Astrocyte (in vitro differentiated cells and primary cell): Measurements from ENCODE around the gene PPT1.

Experiments
- EZH2 ChIP-seq: IDR thresholded peaks from 2 replicates; pipeline ENCODE4 v1.6.1; 2012; ENCODE audit warnings: mild to moderate bottlenecking, low read length, inconsistent platforms; ENCODE audit not compliant: insufficient read depth
- TF ChIP-seq, protein P1 (sequence below): IDR thresholded peaks from 2 replicates; pipeline ENCODE4 v1.5.1; 2011; ENCODE audit warnings: low read depth, mild to moderate bottlenecking, inconsistent platforms, low read length, moderate library complexity; ENCODE audit not compliant: insufficient read depth

- TF ChIP-seq, protein P1, sequence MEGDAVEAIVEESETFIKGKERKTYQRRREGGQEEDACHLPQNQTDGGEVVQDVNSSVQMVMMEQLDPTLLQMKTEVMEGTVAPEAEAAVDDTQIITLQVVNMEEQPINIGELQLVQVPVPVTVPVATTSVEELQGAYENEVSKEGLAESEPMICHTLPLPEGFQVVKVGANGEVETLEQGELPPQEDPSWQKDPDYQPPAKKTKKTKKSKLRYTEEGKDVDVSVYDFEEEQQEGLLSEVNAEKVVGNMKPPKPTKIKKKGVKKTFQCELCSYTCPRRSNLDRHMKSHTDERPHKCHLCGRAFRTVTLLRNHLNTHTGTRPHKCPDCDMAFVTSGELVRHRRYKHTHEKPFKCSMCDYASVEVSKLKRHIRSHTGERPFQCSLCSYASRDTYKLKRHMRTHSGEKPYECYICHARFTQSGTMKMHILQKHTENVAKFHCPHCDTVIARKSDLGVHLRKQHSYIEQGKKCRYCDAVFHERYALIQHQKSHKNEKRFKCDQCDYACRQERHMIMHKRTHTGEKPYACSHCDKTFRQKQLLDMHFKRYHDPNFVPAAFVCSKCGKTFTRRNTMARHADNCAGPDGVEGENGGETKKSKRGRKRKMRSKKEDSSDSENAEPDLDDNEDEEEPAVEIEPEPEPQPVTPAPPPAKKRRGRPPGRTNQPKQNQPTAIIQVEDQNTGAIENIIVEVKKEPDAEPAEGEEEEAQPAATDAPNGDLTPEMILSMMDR: no peak
- no peak for TF ChIP-seq EZH2
These were observed 36.9 kb downstream of the PPT1 start for GRCh38 chr1:40059960-40060750.
